Measurements from ENCODE around the gene AARS2.

DNA sequence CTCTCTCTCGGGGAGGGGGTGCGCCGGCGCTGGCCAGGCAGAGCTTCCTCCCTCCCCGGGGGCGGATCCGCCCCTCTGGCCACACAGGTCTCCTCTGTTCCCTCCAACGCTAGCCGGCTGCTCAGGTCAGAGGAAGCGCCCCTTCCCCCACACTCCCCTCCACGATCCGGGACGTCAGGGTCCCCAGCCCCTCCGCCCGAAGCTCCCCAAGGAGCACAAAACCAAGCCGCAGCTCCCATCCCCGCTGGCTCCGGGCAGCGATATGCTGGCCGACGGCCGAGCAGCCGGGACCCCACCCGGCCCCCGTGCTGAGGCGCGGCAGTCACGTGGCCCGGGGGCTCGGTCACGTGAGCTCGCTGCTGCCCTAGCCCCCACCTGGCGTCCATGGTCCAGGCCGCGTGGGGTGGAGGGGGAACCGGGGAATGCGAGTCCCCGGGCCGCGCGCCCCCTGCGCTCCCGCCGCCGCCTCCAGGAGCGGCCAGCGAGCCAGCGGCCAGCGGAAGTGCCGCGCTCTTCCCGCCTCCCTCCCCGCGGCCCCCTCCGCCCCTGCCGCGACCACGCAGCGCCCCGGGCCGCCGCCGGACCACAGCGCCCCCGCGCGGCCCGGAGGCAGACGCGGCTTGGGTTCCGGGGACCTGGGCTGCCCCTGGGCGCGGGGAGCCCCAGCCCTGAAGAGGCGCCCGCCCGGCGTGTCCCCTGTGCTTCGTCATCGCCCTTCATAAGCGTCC is 56.0 kb downstream of the AARS2 start, which contains the start of gene SLC35B2:
- no peak for TF ChIP-seq EP300 (IDR thresholded peaks at IDR 0.05)
- TF ChIP-seq POLR2A (IDR thresholded peaks at IDR 0.05), result peak; percentile 66
- TF ChIP-seq, protein P1, sequence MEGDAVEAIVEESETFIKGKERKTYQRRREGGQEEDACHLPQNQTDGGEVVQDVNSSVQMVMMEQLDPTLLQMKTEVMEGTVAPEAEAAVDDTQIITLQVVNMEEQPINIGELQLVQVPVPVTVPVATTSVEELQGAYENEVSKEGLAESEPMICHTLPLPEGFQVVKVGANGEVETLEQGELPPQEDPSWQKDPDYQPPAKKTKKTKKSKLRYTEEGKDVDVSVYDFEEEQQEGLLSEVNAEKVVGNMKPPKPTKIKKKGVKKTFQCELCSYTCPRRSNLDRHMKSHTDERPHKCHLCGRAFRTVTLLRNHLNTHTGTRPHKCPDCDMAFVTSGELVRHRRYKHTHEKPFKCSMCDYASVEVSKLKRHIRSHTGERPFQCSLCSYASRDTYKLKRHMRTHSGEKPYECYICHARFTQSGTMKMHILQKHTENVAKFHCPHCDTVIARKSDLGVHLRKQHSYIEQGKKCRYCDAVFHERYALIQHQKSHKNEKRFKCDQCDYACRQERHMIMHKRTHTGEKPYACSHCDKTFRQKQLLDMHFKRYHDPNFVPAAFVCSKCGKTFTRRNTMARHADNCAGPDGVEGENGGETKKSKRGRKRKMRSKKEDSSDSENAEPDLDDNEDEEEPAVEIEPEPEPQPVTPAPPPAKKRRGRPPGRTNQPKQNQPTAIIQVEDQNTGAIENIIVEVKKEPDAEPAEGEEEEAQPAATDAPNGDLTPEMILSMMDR (IDR thresholded peaks at IDR 0.05), result peak; percentile 28 to 94 (median 93)
